Measurements from ENCODE around the gene STK10.

Gene STK10

DNA sequence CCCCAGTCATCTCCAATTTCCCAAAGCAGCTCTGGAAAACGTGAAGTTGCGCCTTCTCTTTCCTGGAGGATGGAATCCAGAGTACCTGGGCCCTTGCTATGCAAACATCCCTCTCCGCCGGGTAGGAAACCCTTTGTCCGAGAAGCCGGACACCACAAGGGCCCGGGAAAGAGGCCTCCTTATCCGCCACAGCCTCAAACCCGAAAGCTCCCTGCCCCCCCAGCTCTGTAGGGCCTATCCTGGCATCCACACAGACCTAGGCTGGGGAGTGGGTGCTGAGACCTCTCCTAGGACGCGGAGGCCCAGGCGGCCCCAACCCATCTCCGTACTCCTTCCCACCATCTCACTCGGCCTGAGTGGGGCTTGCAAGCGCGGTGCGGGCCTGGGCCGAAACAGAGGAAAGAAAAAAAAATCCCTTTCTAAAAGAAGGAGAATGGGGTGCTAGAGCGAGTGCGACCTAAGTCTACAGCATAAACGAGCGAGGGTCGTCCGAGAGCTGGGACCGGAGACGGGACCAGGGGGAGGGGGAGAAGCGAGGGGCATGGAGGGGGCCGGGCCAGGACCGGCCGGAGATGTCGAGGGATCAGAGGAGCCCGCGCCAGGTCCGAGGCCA lies 182.2 kb downstream of the STK10 start:
- DNase-seq: no peak

DNA sequence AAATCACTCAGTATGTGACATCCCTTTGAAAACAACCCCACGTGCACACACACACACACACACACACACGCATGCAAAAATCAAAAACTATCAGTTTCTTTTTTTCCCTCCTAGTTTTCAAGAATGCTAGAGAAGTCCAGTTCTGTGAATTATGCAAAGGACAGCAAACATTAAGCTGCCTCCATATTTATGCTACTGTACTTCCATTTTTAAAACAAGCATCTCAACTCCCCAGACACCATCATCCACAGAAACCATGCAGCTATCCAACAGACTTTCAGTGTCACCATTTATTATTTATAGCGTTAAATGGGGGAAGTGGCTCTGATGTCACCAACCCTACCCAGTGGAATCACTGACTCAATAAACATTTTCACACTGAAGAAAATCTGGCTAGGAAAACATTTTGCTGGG lies 183.2 kb downstream of the STK10 start:
- DNase-seq: no peak

DNA sequence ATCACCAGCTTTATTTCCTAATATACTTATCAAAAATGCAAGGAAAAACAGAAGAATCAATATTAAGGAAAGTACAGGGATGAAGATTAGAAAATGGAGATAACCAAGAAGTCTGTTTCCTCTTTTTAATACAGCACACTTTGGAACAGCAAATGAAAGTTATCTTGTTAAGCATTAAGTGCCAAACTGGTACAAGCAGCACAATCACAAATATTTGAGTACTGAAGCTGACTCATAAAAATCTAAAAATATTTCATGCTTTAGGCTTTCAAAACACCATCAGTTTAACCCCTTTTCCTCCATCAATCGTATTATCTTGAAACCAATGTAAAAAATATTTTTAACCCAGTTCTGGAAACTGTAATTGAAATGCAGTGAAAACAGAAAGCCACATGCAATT lies 184.3 kb downstream of the STK10 start:
- DNase-seq: no peak

DNA sequence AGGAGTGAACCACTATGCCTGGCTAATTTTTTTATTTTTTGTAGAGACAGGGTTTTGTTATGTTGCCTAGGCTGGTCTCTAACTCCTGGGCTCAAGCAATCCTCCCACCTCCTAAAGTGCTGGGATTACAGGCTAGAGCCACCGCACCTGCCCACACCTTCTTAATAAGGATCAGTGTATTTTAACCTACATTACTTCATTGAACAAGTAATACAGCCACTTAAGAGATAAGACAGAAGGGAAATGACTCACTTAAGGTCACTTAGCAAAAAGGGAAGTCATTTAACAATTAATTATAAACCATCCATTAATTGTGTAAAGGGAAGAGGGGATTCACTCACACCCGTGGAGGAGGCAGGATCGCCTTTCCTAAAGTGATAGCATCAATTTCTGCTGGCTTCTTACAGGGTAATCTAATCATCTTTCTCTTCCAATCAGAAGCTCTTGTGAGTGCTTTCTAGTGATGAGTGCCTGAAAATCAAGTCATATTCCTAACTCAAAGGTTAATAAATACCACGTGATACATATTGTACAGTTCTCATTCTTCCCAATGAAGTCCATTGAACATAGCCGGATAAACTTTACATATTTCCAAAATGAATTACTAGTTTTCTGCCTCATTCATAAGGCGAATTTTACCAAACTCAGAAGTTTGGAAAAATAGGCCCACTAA lies 185.0 kb downstream of the STK10 start:
- no peak for DNase-seq

DNA sequence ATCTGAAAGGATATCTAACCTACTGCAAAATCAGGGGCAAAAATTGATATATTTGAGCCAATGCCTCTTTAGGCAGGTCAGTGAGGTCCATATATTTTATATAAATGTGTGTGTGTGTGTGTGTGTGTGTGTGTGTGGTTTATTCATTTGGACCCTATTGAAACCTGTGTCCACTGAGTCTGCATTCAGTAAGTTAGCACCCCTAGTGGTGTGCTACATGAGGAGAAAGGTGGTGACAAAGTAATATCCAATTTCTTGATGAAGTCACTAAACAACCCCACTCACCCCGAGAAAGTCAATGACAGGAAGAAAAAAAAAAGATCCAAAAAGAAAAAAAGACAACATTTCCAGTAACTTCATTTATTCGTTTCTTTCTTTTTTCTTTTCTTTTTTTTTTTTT lies 185.7 kb downstream of the STK10 start:
- no peak for DNase-seq

DNA sequence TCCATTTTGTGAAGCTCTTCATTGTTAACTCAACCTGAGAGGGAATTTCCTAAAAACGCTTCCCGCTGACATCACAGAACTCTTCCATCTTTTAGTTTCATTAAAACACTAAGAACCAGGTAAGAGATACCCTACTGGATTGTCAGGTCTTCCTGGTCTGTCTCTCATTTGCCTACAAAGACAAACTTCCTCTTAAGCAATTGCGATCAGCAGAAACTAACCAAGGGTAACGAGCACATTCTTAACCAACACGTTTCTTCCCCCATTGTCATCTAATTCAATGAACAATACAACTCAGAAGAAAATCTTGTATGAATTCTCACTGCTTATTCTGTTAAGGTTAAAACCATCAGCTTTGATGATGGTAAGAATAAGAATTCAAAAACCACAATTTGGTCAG lies 188.1 kb downstream of the STK10 start:
- DNase-seq: no peak

DNA sequence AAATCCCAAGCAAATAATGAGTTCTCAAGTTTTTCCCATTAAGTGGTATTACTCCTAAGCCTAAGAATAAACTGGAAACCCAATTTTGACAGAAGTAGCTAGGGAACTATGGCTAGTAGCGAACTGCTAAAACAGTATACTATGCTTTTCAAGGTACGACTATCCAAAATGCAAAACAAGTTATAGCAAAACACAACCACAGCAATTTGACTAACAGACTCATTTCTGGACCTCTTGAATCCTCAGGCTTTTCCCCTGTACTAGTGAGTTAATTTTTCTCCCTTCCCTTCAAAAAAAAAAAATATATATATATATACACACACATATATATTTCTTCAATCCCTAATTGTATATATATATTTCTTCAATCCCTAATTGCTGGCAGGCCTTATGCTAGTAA lies 188.9 kb downstream of the STK10 start:
- no peak for DNase-seq

DNA sequence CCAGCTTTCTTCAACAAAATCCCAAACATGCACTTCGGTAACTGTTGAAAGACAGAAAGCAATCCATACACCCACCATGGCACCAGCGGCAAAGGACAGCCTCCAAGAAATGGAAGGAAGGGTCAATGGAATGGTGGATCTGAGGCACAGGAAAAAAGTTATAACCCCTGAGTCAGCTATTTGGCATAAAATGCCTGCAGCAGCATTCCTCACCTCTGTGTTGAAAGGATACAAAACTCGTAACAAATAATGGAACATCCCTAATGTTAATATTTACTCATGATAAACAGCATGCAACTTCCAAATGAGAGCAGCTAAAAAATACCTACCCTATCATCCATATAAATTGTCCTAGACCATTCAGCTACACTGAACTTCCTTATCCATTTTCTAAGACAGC lies 191.0 kb downstream of the STK10 start:
- DNase-seq: no peak

DNA sequence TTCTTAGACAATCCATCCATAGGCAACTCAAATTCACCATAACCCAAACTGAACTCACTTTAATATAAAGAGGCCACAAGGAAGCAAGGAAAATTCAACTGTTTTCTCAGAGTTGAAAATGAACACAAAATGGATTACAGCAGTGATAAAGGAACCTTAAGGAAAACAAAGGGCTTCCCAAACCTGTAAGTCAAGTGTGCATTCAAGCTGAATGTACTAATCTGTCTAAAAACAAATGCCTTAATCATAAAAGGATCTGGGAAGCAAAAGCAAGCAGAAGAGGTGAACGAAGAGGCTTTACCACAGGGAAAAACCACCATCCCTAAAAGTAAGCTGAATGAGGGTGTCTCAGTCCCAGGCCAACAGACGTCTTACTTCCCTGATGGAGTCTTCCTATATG lies 195.2 kb downstream of the STK10 start:
- no peak for DNase-seq

DNA sequence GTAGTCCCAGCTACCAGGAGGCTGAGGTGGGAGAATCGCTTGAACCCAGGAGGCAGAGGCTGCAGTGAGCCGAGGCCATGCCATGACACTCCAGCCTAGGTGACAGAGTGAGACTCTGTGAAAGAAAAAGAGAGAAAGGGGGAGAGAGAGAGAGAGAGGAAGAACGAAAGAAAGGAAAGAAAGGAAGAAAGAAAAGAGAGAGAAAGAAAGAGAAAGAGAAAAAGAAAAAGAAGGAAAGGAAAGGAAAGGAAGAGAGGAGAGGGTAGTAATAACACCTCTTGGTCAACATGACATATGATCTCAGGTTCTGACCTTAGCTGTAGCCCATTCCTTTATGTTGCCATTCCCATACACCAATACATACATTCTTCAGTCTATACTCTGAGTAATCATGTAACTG lies 195.7 kb downstream of the STK10 start:
- DNase-seq: no peak
